Calu3 (cell line): ENCODE data around the gene SYNE1. TPM values are rescaled to one million over a fixed set of nuclear protein-coding genes. Genes with fewer than 3 reads are reported as not detected.
A peak's percentile ranks its signal among the peaks of the same experiment; 100 is the strongest.

Experiments used
- BruUV-seq: library from RNA; stranded (reverse); fragments of 400-500 nt; replicated peaks from 2 replicates; lab custom pipeline; 2021; lab: Mats Ljungman, UMichigan
- CTCF ChIA-PET: fragments of 300-600 bp; sonication (Branson Sonifier 250); formaldehyde crosslinking; loops from one replicate; lab custom pipeline; 2022; ENCODE audit warnings: antibody characterized with exemption; lab: Charles Lee
- DNase-seq: peaks from one replicate; pipeline ENCODE4 v3.0.0; 2022
- H3K27ac Mint-ChIP-seq: one replicate; pipeline ENCODE4 v1.8.0; 2022; ENCODE audit warnings: mixed read lengths; ENCODE audit not compliant: unreplicated experiment
- H3K27me3 Mint-ChIP-seq: one replicate; pipeline ENCODE4 v1.8.0; 2022; ENCODE audit warnings: mixed read lengths; ENCODE audit not compliant: unreplicated experiment
- H3K36me3 Mint-ChIP-seq: one replicate; pipeline ENCODE4 v1.8.0; 2022; ENCODE audit warnings: mild to moderate bottlenecking, moderate library complexity, mixed read lengths; ENCODE audit not compliant: insufficient read depth, unreplicated experiment
- H3K4me1 Mint-ChIP-seq: one replicate; pipeline ENCODE4 v1.8.0; 2022; ENCODE audit warnings: mild to moderate bottlenecking, low read depth, mixed read lengths; ENCODE audit not compliant: unreplicated experiment
- H3K4me3 Mint-ChIP-seq: one replicate; pipeline ENCODE4 v1.8.0; 2022; ENCODE audit warnings: mild to moderate bottlenecking, low read depth, moderate library complexity, mixed read lengths; ENCODE audit not compliant: unreplicated experiment
- H3K9me3 Mint-ChIP-seq: one replicate; pipeline ENCODE4 v1.8.0; 2022; ENCODE audit warnings: low read depth, mixed read lengths; ENCODE audit not compliant: unreplicated experiment
- CTCF ChIP-seq: fragments of 200-600 bp; IDR thresholded peaks from one replicate; pipeline ENCODE4 v1.8.0; 2022; ENCODE audit warnings: antibody characterized with exemption; ENCODE audit not compliant: unreplicated experiment
- intact Hi-C: fragments of 100-400 bp; cut with micrococcal nuclease; formaldehyde crosslinking; loops from one replicate; pipeline ENCODE4 v1.10.0; 2022; ENCODE audit not compliant: unreplicated experiment
- total RNA-seq: library from RNA; stranded (reverse); gene quantifications from 2 replicates; pipeline ENCODE4 v1.2.3, GENCODE V29; 2022

The SYNE1 gene
- total RNA-seq, 1 experiment from 2014 or later: 28.1 TPM

GRCh38 chr6:152387091-152387490, 250.1 kb downstream of the SYNE1 start:
- Mint-ChIP-seq H3K4me3 (no peak overlapping the region), H3K27ac (no peak overlapping the region), H3K27me3 (no peaks in the 10 kb centered on the region), H3K36me3 (peaks cover 4% of the 10 kb centered on the region), H3K9me3 (no peaks in the 10 kb centered on the region), H3K4me1 (peaks cover 31% of the 10 kb centered on the region)
- BruUV-seq: no TSS peak
- no peak for TF ChIP-seq CTCF
- intact Hi-C loops: no loop called here
- no peak for DNase-seq
- CTCF ChIA-PET: no interaction called here

DNA sequence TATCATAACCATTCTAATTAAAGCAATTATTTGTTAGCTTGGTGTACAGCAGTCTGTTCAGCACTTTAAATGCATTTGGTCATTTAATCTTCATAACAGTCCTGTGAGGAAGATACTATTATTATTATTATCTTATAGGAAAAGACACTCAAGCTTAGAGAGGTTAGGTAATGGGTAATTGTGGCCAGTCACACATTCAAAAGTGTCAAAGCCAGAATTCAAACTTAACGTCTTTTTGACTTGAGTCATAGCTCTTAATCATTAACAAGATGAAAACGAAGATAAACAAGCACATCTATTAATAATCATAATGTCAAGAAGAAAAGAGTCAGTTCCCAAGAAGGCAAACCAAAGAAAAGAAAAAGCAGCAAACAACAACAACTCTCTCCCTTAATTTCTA, 251.0 kb downstream of the SYNE1 start:
- H3K27ac Mint-ChIP-seq: no peak overlapping the region
- H3K36me3 Mint-ChIP-seq: peaks cover 10% of the 10 kb centered on the region
- CTCF ChIA-PET: no interaction called here
- H3K9me3 Mint-ChIP-seq: no peaks in the 10 kb centered on the region
- no peaks in the 10 kb centered on the region for H3K27me3 Mint-ChIP-seq
- BruUV-seq: no TSS peak
- intact Hi-C loops: no loop called here
- no peak for TF ChIP-seq CTCF
- no peak for DNase-seq
- peaks cover 31% of the 10 kb centered on the region for H3K4me1 Mint-ChIP-seq
- H3K4me3 Mint-ChIP-seq: no peak overlapping the region

DNA sequence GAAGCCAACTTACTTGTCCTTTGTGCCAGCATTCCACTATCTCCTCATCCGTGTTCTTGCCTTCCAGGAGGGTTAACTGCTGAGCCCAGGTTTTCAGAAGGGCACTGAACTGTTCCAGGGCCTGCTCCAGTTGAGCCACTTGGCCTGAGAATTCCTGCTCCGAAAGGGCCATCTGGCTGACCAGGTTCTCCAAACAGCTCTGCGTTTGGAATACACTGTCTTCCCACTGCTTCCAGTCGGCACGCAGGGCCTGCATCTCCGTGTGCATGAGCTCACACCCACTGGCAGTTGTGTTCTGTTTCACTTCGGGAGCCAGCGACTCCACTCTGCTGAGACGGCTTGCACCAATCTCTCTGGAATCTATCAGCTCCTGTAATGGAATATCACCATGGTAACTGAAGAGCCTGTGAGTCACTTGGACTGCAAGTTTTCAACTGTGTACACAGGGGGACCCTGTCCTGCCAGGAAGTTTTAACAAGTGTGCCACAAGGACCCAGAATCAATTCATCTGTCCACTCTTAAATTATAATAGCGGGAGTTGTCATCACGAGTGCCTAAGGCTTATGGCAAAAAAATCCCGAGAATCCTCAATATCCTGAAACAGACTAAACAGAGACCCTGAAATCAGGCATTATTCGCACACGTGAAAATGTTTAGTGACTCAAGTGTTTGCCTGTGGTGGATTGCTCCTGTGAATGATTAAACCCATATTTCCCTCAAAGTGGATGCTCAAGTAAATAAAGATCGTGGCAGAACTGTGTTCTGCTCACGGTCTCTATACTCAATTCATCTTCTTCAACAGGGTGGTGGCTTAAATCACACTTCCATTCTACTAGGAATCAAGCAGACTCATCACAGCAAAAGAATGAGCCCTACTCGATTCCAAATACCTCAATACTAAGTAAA, 255.9 kb downstream of the SYNE1 start:
- Mint-ChIP-seq H3K4me3 (peak overlapping the region; percentile 86), H3K27me3 (no peaks in the 10 kb centered on the region), H3K36me3 (peaks cover 30% of the 10 kb centered on the region), H3K9me3 (no peaks in the 10 kb centered on the region), H3K27ac (peak overlapping the region; percentile 99), H3K4me1 (peaks cover 29% of the 10 kb centered on the region)
- intact Hi-C loops: loop anchor here (2.0 kb wide), 2 partner anchors 22 to 78 kb away; no protein-coding TSS in a partner anchor
- CTCF ChIA-PET: interaction anchor here (1.2 kb wide), 1 partner anchor 24 kb away, joined by 3 read pairs; no protein-coding TSS in a partner anchor
- no peak for TF ChIP-seq CTCF
- DNase-seq: peak; percentile 60
- BruUV-seq: no TSS peak

GRCh38 chr6:152380351-152380767, 256.8 kb downstream of the SYNE1 start:
- intact Hi-C loops: loop anchor here (2.0 kb wide), 2 partner anchors 22 to 78 kb away; no protein-coding TSS in a partner anchor
- Mint-ChIP-seq H3K4me3 (peak overlapping the region; percentile 86), H3K9me3 (no peaks in the 10 kb centered on the region), H3K27me3 (no peaks in the 10 kb centered on the region), H3K4me1 (peaks cover 24% of the 10 kb centered on the region), H3K27ac (peak overlapping the region; percentile 99), H3K36me3 (peaks cover 27% of the 10 kb centered on the region)
- no peak for DNase-seq
- BruUV-seq: no TSS peak
- TF ChIP-seq CTCF: no peak
- CTCF ChIA-PET: interaction anchor here (1.2 kb wide), 1 partner anchor 24 kb away, joined by 3 read pairs; no protein-coding TSS in a partner anchor
